GM18511 (cell line): ENCODE data around the gene DEPP1.

ENCODE experiments used
- ATAC-seq: cut with Tn5 transposase; IDR thresholded peaks from one replicate; pipeline ENCODE4 v1.9.1; 2021; ENCODE audit warnings: mild to moderate bottlenecking, moderate library complexity; ENCODE audit not compliant: unreplicated experiment

The DEPP1 gene

GRCh38 chr10:44968091-44968490 lies 10.5 kb downstream of the DEPP1 start:
- ATAC-seq: no peak

- no peak for ATAC-seq
These were observed 11.0 kb downstream of the DEPP1 start for GRCh38 chr10:44967616-44968015.

- ATAC-seq: no peak
These were observed 11.6 kb downstream of the DEPP1 start for GRCh38 chr10:44966816-44967509.

GRCh38 chr10:44966129-44966815 lies 12.3 kb downstream of the DEPP1 start:
- ATAC-seq: peak; percentile 25

GRCh38 chr10:44965651-44966097 lies 12.9 kb downstream of the DEPP1 start:
- peak; percentile 34 for ATAC-seq

- ATAC-seq: no peak
These were observed 13.5 kb downstream of the DEPP1 start for GRCh38 chr10:44965104-44965503.

GRCh38 chr10:44963772-44964633 lies 14.6 kb downstream of the DEPP1 start:
- peak; percentile 20 for ATAC-seq

- ATAC-seq: no peak
These were observed 15.5 kb downstream of the DEPP1 start for GRCh38 chr10:44962870-44963738.

GRCh38 chr10:44961931-44962750 lies 16.5 kb downstream of the DEPP1 start:
- no peak for ATAC-seq

- no peak for ATAC-seq
These were observed 17.4 kb downstream of the DEPP1 start for GRCh38 chr10:44961230-44961571.

- no peak for ATAC-seq
These were observed 18.0 kb downstream of the DEPP1 start for GRCh38 chr10:44960482-44961229.

- no peak for ATAC-seq
These were observed 18.5 kb downstream of the DEPP1 start for GRCh38 chr10:44960088-44960460.

GRCh38 chr10:44959247-44960087 lies 19.1 kb downstream of the DEPP1 start, which contains the start of gene RASSF4:
Gene RASSF4 (plus strand): TSS chr10:44959802. CDS start chr10:44970203, 10,401 bp downstream.
- ATAC-seq: peak; percentile 93

- no peak for ATAC-seq
These were observed 19.7 kb downstream of the DEPP1 start for GRCh38 chr10:44958898-44959246.

GRCh38 chr10:44958196-44958897 lies 20.3 kb downstream of the DEPP1 start:
- no peak for ATAC-seq

GRCh38 chr10:44956717-44957706 lies 21.6 kb downstream of the DEPP1 start:
- no peak for ATAC-seq
